AG04449 (cell line): ENCODE measurements around the gene KANSL1.

ENCODE experiments used
- CTCF ChIA-PET: fragments of 350-600 bp; formaldehyde crosslinking; extraction: SDS; loops from one replicate; lab custom pipeline; 2021; ENCODE audit warnings: antibody characterized with exemption; lab: Yijun Ruan, JAX
- POLR2A ChIA-PET: fragments of 400-600, 350-600 bp; formaldehyde crosslinking; extraction: SDS; loops from one replicate; lab custom pipeline; 2020; ENCODE audit warnings: antibody characterized with exemption, inconsistent platforms; lab: Yijun Ruan, JAX
- DNase-seq: peaks from one replicate; pipeline ENCODE4 v3.0.0-alpha.2; 2010; ENCODE audit warnings: low read depth, low spot score
- H3K4me3 ChIP-seq: 2 replicates; pipeline ENCODE4 v1.5.1; 2011; ENCODE audit warnings: low read depth, mild to moderate bottlenecking, control low read depth, low read length
- CTCF ChIP-seq: IDR thresholded peaks from one replicate; pipeline ENCODE4 v1.5.1; 2011; ENCODE audit warnings: mild to moderate bottlenecking, moderate library complexity, low read length, control low read depth, inconsistent platforms; ENCODE audit not compliant: insufficient read depth; ENCODE audit errors: missing control alignments

KANSL1 gene

GRCh38 chr17:46179375-46179999 lies 13.7 kb downstream of the KANSL1 start:
- no peak for TF ChIP-seq CTCF
- no peak for DNase-seq
- CTCF ChIA-PET, result interaction anchor here (1.1 to 12.0 kb wide), 6 partner anchors 8 to 135 kb away, joined by 3 to 88 read pairs (median 3); partner anchors contain the start of gene KANSL1
- POLR2A ChIA-PET, result no interaction called here
- no peak overlapping the region for H3K4me3 ChIP-seq

GRCh38 chr17:46178550-46179214 lies 14.5 kb downstream of the KANSL1 start:
- POLR2A ChIA-PET, result no interaction called here
- CTCF ChIA-PET, result interaction anchor here (1.1 to 12.0 kb wide), 5 partner anchors 9 to 134 kb away, joined by 3 to 88 read pairs (median 3); partner anchors contain the start of gene KANSL1

GRCh38 chr17:46176975-46177374 lies 16.3 kb downstream of the KANSL1 start:
- no peak for DNase-seq
- H3K4me3 ChIP-seq, result no peak overlapping the region
- POLR2A ChIA-PET, result no interaction called here
- CTCF ChIA-PET, result interaction anchor here (1.4 to 12.0 kb wide), 2 partner anchors 16 to 115 kb away, joined by 4 to 88 read pairs; partner anchors contain the start of gene KANSL1
- no peak for TF ChIP-seq CTCF

More at GRCh38 chr17:46178550-46179214, 14.5 kb downstream of the KANSL1 start:
- no peak for DNase-seq
- H3K4me3 ChIP-seq, result no peak overlapping the region
- no peak for TF ChIP-seq CTCF

- no peak for DNase-seq
- ChIA-PET CTCF (interaction anchor here (1.4 to 12.0 kb wide), 3 partner anchors 11 to 114 kb away, joined by 4 to 88 read pairs (median 14); partner anchors contain the start of gene KANSL1), POLR2A (no interaction called here)
- TF ChIP-seq CTCF, result no peak
- no peak overlapping the region for H3K4me3 ChIP-seq
These were observed 17.3 kb downstream of the KANSL1 start for GRCh38 chr17:46175891-46176290.

GRCh38 chr17:46173153-46173552 lies 20.1 kb downstream of the KANSL1 start:
- POLR2A ChIA-PET, result no interaction called here
- CTCF ChIA-PET, result interaction anchor here (1.2 to 5.3 kb wide), 2 partner anchors 12 to 20 kb away, joined by 3 to 22 read pairs; partner anchors contain the start of gene KANSL1
- no peak overlapping the region for H3K4me3 ChIP-seq
- TF ChIP-seq CTCF, result no peak
- no peak for DNase-seq

- no peak for DNase-seq
- ChIA-PET CTCF (interaction anchor here (1.2 to 5.3 kb wide), 3 partner anchors 13 to 22 kb away, joined by 3 to 22 read pairs (median 7); partner anchors contain the start of gene KANSL1), POLR2A (no interaction called here)
- no peak for TF ChIP-seq CTCF
- no peak overlapping the region for H3K4me3 ChIP-seq
These were observed 21.3 kb downstream of the KANSL1 start for GRCh38 chr17:46171939-46172338.
